Memory B cell (primary cell): Measurements from ENCODE around the gene TEDC1.

Source experiments
- ATAC-seq: fragments of 150-1000 bp; cut with Tn5 transposase; 2 replicates; pipeline ENCODE4 v1.10.0; 2021; ENCODE audit warnings: low read depth, mild to moderate bottlenecking, moderate library complexity
- DNase-seq, 2 donors: peaks; one replicate each; pipeline ENCODE4 v3.0.0; 2022; ENCODE audit warnings: low spot score in 2 of 2
- H3K27ac Mint-ChIP-seq: one replicate; pipeline ENCODE4 v1.8.0; 2022; ENCODE audit warnings: mild to moderate bottlenecking, moderate library complexity, mixed read lengths
- H3K27me3 Mint-ChIP-seq: one replicate; pipeline ENCODE4 v1.8.0; 2022; ENCODE audit warnings: mixed read lengths
- H3K36me3 Mint-ChIP-seq: one replicate; pipeline ENCODE4 v1.8.0; 2022; ENCODE audit warnings: mild to moderate bottlenecking, mixed read lengths
- H3K4me1 Mint-ChIP-seq: one replicate; pipeline ENCODE4 v1.8.0; 2022; ENCODE audit warnings: mixed read lengths
- H3K4me3 Mint-ChIP-seq: one replicate; pipeline ENCODE4 v1.8.0; 2022; ENCODE audit warnings: mild to moderate bottlenecking, moderate library complexity, mixed read lengths
- H3K9me3 Mint-ChIP-seq: one replicate; pipeline ENCODE4 v1.8.0; 2022; ENCODE audit warnings: mixed read lengths

Gene TEDC1

DNA sequence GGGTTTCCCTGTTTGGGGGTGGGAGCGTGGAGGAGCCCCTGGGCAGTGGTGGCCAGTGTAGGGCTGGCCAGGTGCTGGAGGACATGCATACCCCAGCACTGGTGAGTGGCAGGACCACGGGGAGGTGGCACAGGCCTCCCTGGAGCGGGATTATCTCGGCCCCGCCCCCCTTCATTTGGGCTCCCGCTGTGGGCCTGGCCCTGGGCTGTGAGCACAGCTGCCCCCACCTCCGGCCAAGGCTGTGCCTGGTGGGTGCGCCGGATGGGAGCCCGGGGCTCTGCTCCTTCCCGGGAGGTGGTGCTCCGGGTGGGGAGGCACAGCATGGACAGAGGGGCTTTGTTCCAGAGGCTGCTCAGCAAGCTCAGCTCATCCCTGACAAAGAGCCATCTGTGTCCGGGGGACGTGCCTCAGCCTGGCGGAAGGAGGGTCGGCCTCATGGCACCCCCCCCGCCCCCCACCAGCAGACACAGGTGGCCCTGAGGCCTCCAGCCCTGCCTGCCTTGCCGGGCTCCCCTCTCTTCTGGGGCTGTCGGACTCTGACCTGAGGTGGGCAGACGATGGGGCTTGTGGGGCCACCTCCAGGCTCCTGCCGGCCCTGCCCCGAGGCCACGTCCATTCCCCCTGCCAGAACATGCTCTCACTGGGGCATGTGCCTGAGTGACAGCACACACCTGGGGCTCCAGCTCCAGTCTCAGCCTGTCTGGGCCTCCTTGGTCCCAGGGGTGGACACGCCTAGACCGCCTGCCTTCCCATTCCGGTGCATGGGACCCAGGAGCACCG lies 8.4 kb downstream of the TEDC1 start:
- no peaks in the 10 kb centered on the region for H3K36me3 Mint-ChIP-seq
- peaks cover 5% of the 10 kb centered on the region for H3K27me3 Mint-ChIP-seq
- DNase-seq (no peak), ATAC-seq (peak; percentile 4)
- no peaks in the 10 kb centered on the region for H3K4me1 Mint-ChIP-seq
- no peaks in the 10 kb centered on the region for H3K9me3 Mint-ChIP-seq
- peak overlapping the region; percentile 79 for H3K27ac Mint-ChIP-seq
- no peak overlapping the region for H3K4me3 Mint-ChIP-seq

DNA sequence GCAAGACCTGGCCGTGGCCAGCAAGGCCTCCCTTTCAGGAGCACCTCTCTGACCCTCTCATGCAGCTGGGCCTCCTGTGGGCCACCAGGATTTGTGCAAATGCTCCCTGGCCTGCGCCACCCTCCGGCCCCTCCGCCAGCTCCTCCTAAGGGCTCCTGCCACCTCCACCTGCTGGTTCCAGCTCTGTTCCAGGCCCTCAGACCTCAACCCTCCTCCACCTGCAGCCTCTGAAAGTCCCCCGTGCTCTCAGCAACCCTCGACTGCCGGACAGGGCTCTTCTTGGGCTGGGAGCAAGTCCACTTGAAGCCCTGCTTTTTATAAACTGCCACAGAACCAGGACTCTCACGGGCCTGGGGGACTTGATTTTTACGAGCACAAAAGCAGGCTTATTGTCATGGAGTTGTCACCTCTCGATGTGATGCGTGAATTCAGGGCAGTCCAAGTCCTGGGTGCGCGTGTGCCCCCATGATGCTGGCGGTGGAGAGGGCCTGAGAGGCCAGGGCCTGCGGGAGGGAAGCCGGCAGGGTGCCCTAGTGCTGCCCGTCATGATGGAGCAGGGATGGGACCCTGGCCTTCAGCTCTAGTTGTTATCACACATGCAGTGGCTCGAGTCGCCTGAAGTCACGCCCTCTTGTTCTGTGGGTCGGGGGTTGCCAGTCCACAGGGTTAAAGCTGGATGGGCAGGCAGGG lies 9.1 kb downstream of the TEDC1 start:
- Mint-ChIP-seq H3K36me3 (no peaks in the 10 kb centered on the region), H3K4me3 (no peak overlapping the region)

DNA sequence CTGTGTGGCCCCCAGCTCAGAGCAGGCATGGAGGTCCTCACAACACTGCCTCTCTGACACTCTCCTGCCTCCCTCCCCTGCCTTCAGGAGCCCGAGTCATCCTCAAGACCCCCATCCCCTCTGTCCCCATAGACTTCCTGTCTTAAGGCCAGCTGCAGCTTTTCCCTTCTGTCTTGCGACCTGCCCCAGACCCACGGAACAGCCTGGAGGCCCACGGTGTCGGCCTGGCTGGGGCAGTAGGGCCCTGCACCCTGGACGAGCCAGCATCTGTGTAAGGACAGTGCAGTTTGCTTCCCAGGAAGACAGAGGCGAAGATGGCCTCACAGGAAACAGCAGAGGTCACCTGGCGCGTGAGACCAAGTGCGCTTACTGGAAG lies 9.7 kb downstream of the TEDC1 start:
- H3K27ac Mint-ChIP-seq = peak overlapping the region; percentile 46
- H3K9me3 Mint-ChIP-seq = no peaks in the 10 kb centered on the region
- ATAC-seq (no peak), DNase-seq (no peak)
- no peaks in the 10 kb centered on the region for H3K36me3 Mint-ChIP-seq
- no peaks in the 10 kb centered on the region for H3K4me1 Mint-ChIP-seq
- H3K4me3 Mint-ChIP-seq = no peak overlapping the region
- H3K27me3 Mint-ChIP-seq = peaks cover 5% of the 10 kb centered on the region

More for the DNA sequence above, 9.1 kb downstream of the TEDC1 start:
- DNase-seq = no peak
- no peak for ATAC-seq
- Mint-ChIP-seq H3K4me1 (no peaks in the 10 kb centered on the region), H3K27me3 (peaks cover 5% of the 10 kb centered on the region), H3K9me3 (no peaks in the 10 kb centered on the region), H3K27ac (peak overlapping the region; percentile 46)

DNA sequence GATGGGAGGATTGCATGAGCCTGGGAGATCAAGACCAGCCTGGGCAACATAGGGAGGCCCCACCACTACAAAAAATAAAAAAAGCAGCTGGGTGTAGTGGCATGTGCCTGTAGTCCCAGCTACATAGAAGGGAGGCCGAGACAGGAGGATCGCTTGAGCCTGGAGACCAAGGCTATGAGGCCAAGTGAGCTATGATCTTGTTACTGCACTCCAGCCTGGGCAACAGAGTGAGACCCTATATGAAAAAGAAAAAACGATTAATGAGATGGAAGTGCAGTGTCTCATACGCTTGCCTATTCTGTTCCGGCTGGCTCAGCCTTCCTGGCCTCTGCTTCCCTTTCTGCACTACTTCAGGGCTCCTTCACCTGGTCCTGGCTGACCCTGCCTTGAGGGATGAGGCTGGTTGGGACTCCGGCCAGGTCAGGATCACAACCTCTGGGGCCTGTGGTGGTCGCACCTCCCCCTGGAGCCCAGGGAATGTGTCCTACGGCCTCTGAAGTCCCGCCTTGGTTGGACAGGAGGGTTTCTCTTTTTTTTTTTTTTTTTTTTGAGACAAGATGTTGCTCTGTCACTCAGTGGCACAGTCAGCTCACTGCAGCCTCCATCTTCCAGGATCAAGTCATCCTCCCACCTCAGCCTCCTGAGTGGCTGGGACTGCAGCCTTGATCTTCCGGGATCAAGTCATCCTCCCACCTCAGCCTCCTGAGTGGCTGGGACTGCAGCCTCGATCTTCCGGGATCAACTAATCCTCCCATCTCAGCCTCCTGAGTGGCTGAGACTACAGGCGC lies 10.7 kb downstream of the TEDC1 start:
- Mint-ChIP-seq H3K36me3 (no peaks in the 10 kb centered on the region), H3K4me1 (no peaks in the 10 kb centered on the region), H3K27me3 (peaks cover 5% of the 10 kb centered on the region), H3K4me3 (no peak overlapping the region), H3K27ac (peak overlapping the region; percentile 46), H3K9me3 (no peaks in the 10 kb centered on the region)
- no peak for DNase-seq
- ATAC-seq = no peak

DNA sequence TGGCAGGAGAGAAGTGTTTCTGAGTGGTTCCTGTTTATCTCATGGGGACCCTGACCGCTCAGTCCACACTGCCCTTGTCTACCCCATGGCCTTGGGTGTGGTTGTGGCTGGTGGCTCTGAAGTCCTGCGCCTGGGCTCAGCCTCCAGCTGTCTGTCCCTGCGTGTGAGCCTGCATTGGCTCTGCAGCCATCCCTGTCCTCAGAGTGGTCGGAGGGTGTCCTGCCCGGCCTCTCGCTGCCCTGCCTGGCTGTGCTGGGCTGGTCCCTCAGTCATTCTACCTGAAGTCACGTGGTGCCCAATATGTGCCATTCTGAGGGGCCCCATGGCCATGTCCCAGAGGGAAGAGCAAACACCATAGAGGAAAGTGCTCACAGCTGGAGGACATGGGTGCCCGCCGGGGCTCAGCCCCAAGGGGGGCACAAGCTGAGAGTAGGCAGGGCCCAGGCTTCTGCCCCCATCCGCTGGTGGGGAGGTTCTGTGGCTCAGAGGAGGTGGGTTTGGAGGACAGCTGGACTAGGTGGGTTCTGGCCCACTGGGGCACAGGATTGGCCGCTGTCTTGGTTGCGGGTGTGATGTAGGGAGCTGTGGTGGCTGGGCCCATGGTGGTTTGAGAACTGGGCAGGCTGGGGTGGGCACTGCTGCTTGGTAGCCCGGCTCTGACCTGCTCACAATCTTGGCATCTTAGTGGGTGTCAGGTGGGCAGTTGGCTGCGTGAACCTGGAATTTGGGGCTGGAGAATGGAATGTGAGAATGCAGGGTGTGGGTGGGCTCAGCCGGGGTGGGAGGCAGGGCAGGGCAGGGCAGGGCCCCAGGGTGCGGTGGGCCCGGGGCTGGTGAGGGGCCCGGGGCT lies 11.6 kb downstream of the TEDC1 start:
- DNase-seq = no peak
- Mint-ChIP-seq H3K4me3 (peak overlapping the region; percentile 25), H3K27ac (peak overlapping the region; percentile 73), H3K9me3 (no peaks in the 10 kb centered on the region), H3K27me3 (peaks cover 7% of the 10 kb centered on the region), H3K36me3 (no peaks in the 10 kb centered on the region), H3K4me1 (no peaks in the 10 kb centered on the region)
- ATAC-seq = no peak

DNA sequence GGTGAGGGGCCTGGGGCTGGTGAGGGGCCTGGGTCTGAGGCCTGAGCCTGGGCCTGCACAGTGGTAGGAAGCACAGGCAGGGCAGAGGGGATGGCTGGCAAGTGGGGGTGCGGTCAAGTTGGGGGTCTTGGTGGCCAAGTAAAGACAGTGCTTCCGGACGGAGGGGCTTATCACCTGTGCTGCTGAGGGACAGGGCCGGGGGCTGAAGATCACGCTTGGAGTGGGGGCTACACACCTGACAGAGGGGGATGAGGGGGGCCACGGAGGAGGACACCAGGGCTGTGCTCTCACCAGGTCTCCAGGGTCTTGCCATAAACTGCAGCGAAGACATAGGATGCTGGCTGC lies 12.2 kb downstream of the TEDC1 start:
- H3K9me3 Mint-ChIP-seq = no peaks in the 10 kb centered on the region
- H3K4me1 Mint-ChIP-seq = peaks cover 3% of the 10 kb centered on the region
- H3K27me3 Mint-ChIP-seq = peaks cover 10% of the 10 kb centered on the region
- peak overlapping the region; percentile 73 for H3K27ac Mint-ChIP-seq
- no peak for DNase-seq
- no peak overlapping the region for H3K4me3 Mint-ChIP-seq
- no peak for ATAC-seq
- H3K36me3 Mint-ChIP-seq = no peaks in the 10 kb centered on the region

DNA sequence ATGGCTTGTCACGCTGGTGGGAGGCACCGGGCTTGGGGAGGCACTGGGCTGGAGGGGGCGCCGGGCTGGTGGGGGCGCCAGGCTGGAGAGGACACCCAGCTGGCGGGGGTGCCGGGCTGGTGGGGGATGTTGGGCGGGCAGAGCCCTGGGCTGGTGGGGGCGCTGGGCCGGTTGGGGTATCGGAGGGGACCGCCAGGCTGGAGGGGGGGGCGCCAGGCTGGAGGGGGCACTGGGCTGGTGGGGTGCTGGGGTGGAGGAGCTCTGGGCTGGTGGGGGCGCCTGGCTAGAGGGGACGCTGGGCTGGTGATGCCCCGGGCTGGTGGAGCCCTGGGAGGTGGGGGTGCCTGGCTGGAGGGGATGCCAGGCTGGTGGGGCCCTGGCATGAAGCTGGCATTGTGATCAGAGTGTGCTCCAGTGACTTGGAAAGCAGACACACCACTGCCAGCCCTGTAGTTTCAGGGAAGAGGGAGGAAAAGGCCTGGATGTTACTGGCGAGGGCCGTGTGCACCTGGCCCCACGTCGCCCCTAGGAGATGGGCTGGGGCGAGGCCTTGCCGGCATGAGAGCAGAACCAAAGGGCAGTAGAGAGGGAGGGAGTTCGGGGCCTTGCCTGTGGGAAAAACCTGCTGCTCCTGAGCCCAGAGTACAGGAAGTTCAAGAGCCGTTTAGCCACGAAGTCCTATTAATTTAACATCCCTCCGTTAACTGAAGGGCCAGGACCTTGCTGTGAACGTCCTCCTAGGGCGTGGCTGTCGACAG lies 13.1 kb downstream of the TEDC1 start:
- no peak for DNase-seq
- Mint-ChIP-seq H3K4me1 (peaks cover 3% of the 10 kb centered on the region), H3K27me3 (peaks cover 15% of the 10 kb centered on the region), H3K4me3 (no peak overlapping the region), H3K27ac (no peak overlapping the region), H3K36me3 (peaks cover 2% of the 10 kb centered on the region), H3K9me3 (no peaks in the 10 kb centered on the region)
- ATAC-seq = no peak

DNA sequence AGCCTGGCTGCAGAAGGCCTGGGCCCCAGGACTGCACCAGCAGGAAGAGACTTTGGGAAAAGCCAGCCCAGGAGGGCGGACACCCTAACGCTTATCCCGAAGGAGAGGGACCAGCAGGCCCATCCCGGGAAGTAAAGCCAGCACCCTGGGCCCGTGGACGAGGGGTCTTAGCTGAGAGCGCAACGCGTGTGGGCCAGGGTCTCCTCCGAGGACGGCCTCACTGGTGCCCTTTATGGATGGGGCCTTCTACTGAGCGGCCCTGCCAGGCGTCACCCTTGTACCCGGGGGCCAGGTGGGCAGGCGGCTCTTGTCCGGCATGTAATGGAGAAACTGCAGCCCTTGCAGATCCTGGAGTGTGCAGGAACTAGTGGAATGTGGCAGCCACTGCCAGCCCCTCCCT lies 14.1 kb downstream of the TEDC1 start:
- Mint-ChIP-seq H3K36me3 (peaks cover 2% of the 10 kb centered on the region), H3K27me3 (peaks cover 15% of the 10 kb centered on the region), H3K27ac (no peak overlapping the region), H3K9me3 (no peaks in the 10 kb centered on the region), H3K4me3 (no peak overlapping the region), H3K4me1 (peaks cover 3% of the 10 kb centered on the region)
- ATAC-seq (no peak), DNase-seq (no peak)

DNA sequence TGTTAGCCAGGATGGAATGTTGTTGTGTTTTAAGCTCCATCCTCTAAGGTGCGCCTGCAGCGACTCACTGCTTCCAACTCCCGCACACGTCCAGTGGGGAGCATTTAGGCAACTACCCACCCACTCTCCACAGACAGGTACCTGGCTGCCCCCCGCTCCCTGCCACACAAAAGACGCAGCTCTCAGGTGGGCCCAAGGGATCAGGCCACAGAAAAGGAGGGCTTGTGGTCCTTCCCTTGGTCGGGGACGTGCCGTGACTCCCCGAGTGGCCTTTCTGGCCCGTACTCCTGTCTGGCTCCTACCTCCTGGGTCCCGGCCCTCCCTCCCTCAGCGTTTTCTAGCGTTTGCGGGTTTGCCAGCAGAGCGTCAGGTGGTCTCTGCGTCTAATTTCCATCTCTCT lies 16.2 kb downstream of the TEDC1 start:
- no peak for ATAC-seq
- peaks cover 5% of the 10 kb centered on the region for H3K4me1 Mint-ChIP-seq

DNA sequence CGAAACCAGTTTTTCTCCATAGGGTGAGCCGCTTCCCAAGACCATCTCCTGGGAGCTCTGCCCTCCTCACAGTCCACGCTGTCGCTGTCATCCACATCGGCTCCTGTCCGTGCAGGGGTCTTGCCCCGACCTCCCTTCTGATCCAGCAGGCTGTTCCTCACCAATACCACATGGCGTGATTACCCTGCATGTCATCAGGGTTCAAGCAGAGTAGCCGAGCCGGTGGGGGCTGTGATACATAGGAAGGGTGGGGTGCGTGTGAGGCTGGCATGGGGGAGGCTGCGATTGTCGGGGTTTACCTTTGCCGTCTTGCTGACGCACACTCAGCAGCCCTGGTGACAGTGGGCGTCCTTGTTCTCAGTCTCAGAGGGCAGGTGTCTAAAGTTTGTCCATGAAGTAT lies 17.0 kb downstream of the TEDC1 start:
- Mint-ChIP-seq H3K27ac (no peak overlapping the region), H3K9me3 (no peaks in the 10 kb centered on the region), H3K36me3 (peaks cover 2% of the 10 kb centered on the region), H3K4me3 (no peak overlapping the region), H3K27me3 (peaks cover 21% of the 10 kb centered on the region), H3K4me1 (peaks cover 5% of the 10 kb centered on the region)
- no peak for ATAC-seq
- no peak for DNase-seq

More for the DNA sequence above, 16.2 kb downstream of the TEDC1 start:
- H3K4me3 Mint-ChIP-seq = no peak overlapping the region
- H3K9me3 Mint-ChIP-seq = no peaks in the 10 kb centered on the region
- peaks cover 2% of the 10 kb centered on the region for H3K36me3 Mint-ChIP-seq
- DNase-seq = no peak
- no peak overlapping the region for H3K27ac Mint-ChIP-seq
- peaks cover 23% of the 10 kb centered on the region for H3K27me3 Mint-ChIP-seq

DNA sequence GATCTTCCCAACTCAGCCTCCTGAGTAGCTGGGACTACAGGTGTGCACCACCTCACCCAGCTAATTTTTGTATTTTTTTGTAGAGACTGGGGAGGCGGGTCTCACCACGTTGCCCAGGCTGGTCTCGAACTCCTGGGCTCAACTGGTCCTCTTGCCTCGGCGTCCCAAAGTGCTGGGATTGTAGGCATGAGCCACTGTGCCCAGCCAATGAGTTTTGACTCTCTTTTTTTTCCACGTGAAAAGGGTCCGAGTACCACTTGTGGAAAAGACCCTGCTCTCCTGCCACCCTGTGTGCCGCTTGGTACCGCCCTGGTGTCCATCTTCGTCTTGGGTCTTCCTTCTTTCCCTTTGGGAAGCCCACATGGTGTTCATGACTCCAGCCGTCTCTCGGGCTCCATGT lies 17.6 kb downstream of the TEDC1 start:
- peaks cover 2% of the 10 kb centered on the region for H3K36me3 Mint-ChIP-seq
- H3K4me1 Mint-ChIP-seq = peaks cover 5% of the 10 kb centered on the region
- ATAC-seq = no peak
- H3K9me3 Mint-ChIP-seq = no peaks in the 10 kb centered on the region
- no peak for DNase-seq
- H3K27ac Mint-ChIP-seq = no peak overlapping the region
- H3K4me3 Mint-ChIP-seq = no peak overlapping the region
- H3K27me3 Mint-ChIP-seq = peaks cover 21% of the 10 kb centered on the region

DNA sequence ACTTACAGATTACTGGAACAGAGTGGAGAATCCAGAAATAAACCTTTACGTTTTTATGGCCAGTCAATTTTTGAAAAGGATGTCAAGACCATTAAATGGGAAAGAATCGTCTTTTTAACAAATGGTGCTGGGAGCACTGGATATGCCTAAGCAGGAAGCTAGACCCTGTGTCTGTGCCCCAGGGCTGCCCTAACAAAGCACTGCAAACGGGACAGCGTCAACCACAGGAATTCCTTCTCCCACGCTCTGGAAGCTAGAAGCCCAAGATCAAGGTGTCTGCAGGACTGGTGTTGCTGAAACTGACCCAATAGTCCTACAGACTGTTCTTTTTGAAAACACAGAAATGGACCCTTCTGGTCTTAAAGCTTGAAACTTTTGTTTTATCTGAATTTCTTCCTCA lies 26.1 kb downstream of the TEDC1 start:
- Mint-ChIP-seq H3K4me1 (peaks cover 6% of the 10 kb centered on the region), H3K27me3 (peaks cover 24% of the 10 kb centered on the region)

More for the DNA sequence above, 26.1 kb downstream of the TEDC1 start:
- H3K36me3 Mint-ChIP-seq = no peaks in the 10 kb centered on the region
- peaks cover 1% of the 10 kb centered on the region for H3K9me3 Mint-ChIP-seq
- DNase-seq = no peak
- no peak overlapping the region for H3K27ac Mint-ChIP-seq
- no peak for ATAC-seq
- no peak overlapping the region for H3K4me3 Mint-ChIP-seq
